Gastroesophageal sphincter (tissue), 3 donors: ENCODE measurements around the gene SLC4A9.

Experiments
- POLR2A ChIP-seq, 2 donors: fragments of 450-650 bp; IDR thresholded peaks; one replicate each; pipeline ENCODE4 v1.6.1; 2017; ENCODE audit warnings: antibody characterized with exemption in 2 of 2, mild to moderate bottlenecking in 2 of 2, moderate library complexity in 1 of 2
- POLR2AphosphoS5 ChIP-seq: sonication (generic); formaldehyde crosslinking; IDR thresholded peaks from one replicate; pipeline ENCODE4 v1.6.1; 2017; ENCODE audit warnings: antibody characterized with exemption
- TF ChIP-seq, protein P1 (sequence below), 4 experiments: fragments of 200-600 bp in 2 of 4; fragments of 450-650 bp in 2 of 4; sonication (generic) in 1 of 4; IDR thresholded peaks; one replicate each; pipeline ENCODE4 v1.5.1; 2017 to 2019; ENCODE audit warnings: antibody characterized with exemption in 4 of 4, mild to moderate bottlenecking in 2 of 4, moderate library complexity in 2 of 4

DNA sequence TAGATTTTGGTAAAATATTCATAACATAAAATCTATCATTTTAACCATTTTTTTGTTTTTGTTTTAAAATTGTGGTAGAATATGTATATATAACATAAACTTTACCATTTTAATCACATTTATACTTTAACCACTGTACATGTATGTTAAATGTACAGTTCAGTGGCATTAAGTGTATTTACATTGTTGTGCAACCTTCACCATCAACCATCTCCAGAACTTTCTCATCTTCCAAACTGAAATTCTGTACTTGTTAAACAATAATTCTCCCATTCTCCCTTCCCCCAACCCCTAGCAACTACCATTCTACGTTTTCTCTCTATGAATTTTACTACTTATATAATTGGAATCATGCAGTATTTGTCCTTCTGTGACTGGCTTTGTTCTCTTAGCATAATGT lies 53.2 kb downstream of the SLC4A9 start:
- TF ChIP-seq POLR2AphosphoS5 (no peak), POLR2A (IDR thresholded peaks at IDR 0.05) (no peak)
- TF ChIP-seq, protein P1, sequence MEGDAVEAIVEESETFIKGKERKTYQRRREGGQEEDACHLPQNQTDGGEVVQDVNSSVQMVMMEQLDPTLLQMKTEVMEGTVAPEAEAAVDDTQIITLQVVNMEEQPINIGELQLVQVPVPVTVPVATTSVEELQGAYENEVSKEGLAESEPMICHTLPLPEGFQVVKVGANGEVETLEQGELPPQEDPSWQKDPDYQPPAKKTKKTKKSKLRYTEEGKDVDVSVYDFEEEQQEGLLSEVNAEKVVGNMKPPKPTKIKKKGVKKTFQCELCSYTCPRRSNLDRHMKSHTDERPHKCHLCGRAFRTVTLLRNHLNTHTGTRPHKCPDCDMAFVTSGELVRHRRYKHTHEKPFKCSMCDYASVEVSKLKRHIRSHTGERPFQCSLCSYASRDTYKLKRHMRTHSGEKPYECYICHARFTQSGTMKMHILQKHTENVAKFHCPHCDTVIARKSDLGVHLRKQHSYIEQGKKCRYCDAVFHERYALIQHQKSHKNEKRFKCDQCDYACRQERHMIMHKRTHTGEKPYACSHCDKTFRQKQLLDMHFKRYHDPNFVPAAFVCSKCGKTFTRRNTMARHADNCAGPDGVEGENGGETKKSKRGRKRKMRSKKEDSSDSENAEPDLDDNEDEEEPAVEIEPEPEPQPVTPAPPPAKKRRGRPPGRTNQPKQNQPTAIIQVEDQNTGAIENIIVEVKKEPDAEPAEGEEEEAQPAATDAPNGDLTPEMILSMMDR (IDR thresholded peaks at IDR 0.05) = no peak
